Neuronal stem cell (in vitro differentiated cells): Measurements from ENCODE around the gene PTPRD.
A peak's percentile ranks its signal among the peaks of the same experiment; 100 is the strongest.

Experiments used
- DNase-seq: peaks from one replicate; pipeline ENCODE4 v3.0.0-alpha.2; 2013; ENCODE audit warnings: low spot score
- H2AFZ ChIP-seq: one replicate; pipeline ENCODE4 v1.6.1; 2013; ENCODE audit warnings: mild to moderate bottlenecking, low read length, inconsistent platforms
- H2AK5ac ChIP-seq: 2 replicates; pipeline ENCODE4 v1.6.1; 2013; ENCODE audit warnings: low read depth, mild to moderate bottlenecking, inconsistent platforms, low read length, moderate library complexity, mixed read lengths
- H2BK120ac ChIP-seq: 2 replicates; pipeline ENCODE4 v1.6.1; 2013; ENCODE audit warnings: low read depth, mild to moderate bottlenecking, inconsistent platforms, low read length, moderate library complexity, mixed read lengths
- H2BK12ac ChIP-seq: one replicate; pipeline ENCODE4 v1.6.1; 2013; ENCODE audit warnings: low read length, inconsistent platforms
- H2BK15ac ChIP-seq: 2 replicates; pipeline ENCODE4 v1.6.1; 2013; ENCODE audit warnings: mild to moderate bottlenecking, low read length, inconsistent platforms, mixed read lengths
- H2BK5ac ChIP-seq: one replicate; pipeline ENCODE4 v1.6.1; 2013; ENCODE audit warnings: inconsistent platforms, mild to moderate bottlenecking, low read length, moderate library complexity
- H3K14ac ChIP-seq: one replicate; pipeline ENCODE4 v1.6.1; 2013; ENCODE audit warnings: low read length, inconsistent platforms
- H3K18ac ChIP-seq: 2 replicates; pipeline ENCODE4 v1.6.1; 2013; ENCODE audit warnings: low read length, inconsistent platforms
- H3K23ac ChIP-seq: 2 replicates; pipeline ENCODE4 v1.6.1; 2013; ENCODE audit warnings: low read depth, mild to moderate bottlenecking, mixed read lengths, low read length, inconsistent platforms; ENCODE audit not compliant: poor library complexity
- H3K27ac ChIP-seq: replicated peaks from 3 replicates; pipeline ENCODE4 v1.5.1; 2013; ENCODE audit warnings: low read length, inconsistent platforms
- H3K27me3 ChIP-seq, 3 experiments: 2 replicates each; pipeline ENCODE4 v1.6.1; 2013; ENCODE audit warnings: low read length in 3 of 3, mild to moderate bottlenecking in 2 of 3, inconsistent platforms in 1 of 3, low read depth in 1 of 3, mixed read lengths in 1 of 3, moderate library complexity in 1 of 3; ENCODE audit not compliant: control insufficient read depth in 3 of 3, insufficient read depth in 3 of 3
- H3K36me3 ChIP-seq, 2 donors: replicated peaks in 1 of 2; 2 replicates each; pipeline ENCODE4 v1.6.1; 2013; ENCODE audit warnings: low read length in 2 of 2; ENCODE audit not compliant: control insufficient read depth in 2 of 2, insufficient read depth in 2 of 2
- H3K4ac ChIP-seq: 2 replicates; pipeline ENCODE4 v1.6.1; 2013; ENCODE audit warnings: inconsistent platforms, mild to moderate bottlenecking, low read length, moderate library complexity
- H3K4me1 ChIP-seq, 2 donors: 1 replicate in 1 of 2; 2 replicates in 1 of 2; pipeline ENCODE4 v1.6.1; 2013; ENCODE audit warnings: low read length in 2 of 2, low read depth in 1 of 2; ENCODE audit not compliant: control insufficient read depth in 2 of 2, insufficient read depth in 1 of 2
- H3K4me2 ChIP-seq: one replicate; pipeline ENCODE4 v1.6.1; 2013; ENCODE audit warnings: mild to moderate bottlenecking, low read length, inconsistent platforms; ENCODE audit not compliant: insufficient read depth, poor library complexity, severe bottlenecking
- H3K4me3 ChIP-seq, 2 donors: 2 replicates each; pipeline ENCODE4 v1.5.1; 2013; ENCODE audit warnings: low read length in 2 of 2, mild to moderate bottlenecking in 2 of 2, inconsistent platforms in 1 of 2, moderate library complexity in 1 of 2
- H3K79me1 ChIP-seq: one replicate; pipeline ENCODE4 v1.6.1; 2013; ENCODE audit warnings: low read depth, mild to moderate bottlenecking, inconsistent platforms, low read length, moderate library complexity
- H3K9ac ChIP-seq: one replicate; pipeline ENCODE4 v1.6.1; 2013; ENCODE audit warnings: mild to moderate bottlenecking, low read depth, low read length, inconsistent platforms; ENCODE audit not compliant: poor library complexity
- H3K9me3 ChIP-seq, 2 donors: replicated peaks in 1 of 2; 2 replicates each; pipeline versions ENCODE3 to v1.6.1; 2013; ENCODE audit warnings: low read length in 2 of 2, mild to moderate bottlenecking in 2 of 2, inconsistent platforms in 1 of 2, low read depth in 1 of 2, mixed read lengths in 1 of 2, moderate library complexity in 1 of 2; ENCODE audit not compliant: control insufficient read depth in 2 of 2, insufficient read depth in 1 of 2
- H4K8ac ChIP-seq: one replicate; pipeline ENCODE4 v1.6.1; 2013; ENCODE audit warnings: low read depth, mild to moderate bottlenecking, inconsistent platforms, low read length, moderate library complexity
- H4K91ac ChIP-seq: one replicate; pipeline ENCODE4 v1.6.1; 2013; ENCODE audit warnings: low read length, low read depth, mild to moderate bottlenecking, inconsistent platforms; ENCODE audit not compliant: poor library complexity
- WGBS, 2 donors: extraction: QIAGEN DNeasy Blood & Tissue Kit; methylation state at CpG; one replicate each; pipeline ENCODE4 v1.1.7; 2013; ENCODE audit warnings: missing lambda C conversion rate in 2 of 2, mixed read lengths in 1 of 2; ENCODE audit not compliant: insufficient read length in 2 of 2, insufficient replicate concordance in 1 of 2; ENCODE audit errors: extremely low coverage in 2 of 2; 5-methylcytosine and 5-hydroxymethylcytosine counted together

The PTPRD gene

GRCh38 chr9:10000669-10001068 is 612.1 kb downstream of the PTPRD start:
- Histone ChIP-seq H4K91ac (no peak overlapping the region), H3K4me1 (no peaks in the 10 kb centered on the region), H3K79me1 (no peaks in the 10 kb centered on the region), H3K9me3 (no peaks in the 10 kb centered on the region), H3K4ac (no peak overlapping the region), H3K4me2 (no peak overlapping the region), H2BK15ac (no peak overlapping the region), H3K27me3 (no peaks in the 10 kb centered on the region), H3K9ac (no peak overlapping the region), H3K4me3 (no peak overlapping the region), H2BK5ac (no peak overlapping the region), H3K27ac (no peak overlapping the region), H4K8ac (no peak overlapping the region), H3K23ac (no peak overlapping the region), H2BK120ac (no peak overlapping the region), H2BK12ac (no peak overlapping the region), H3K36me3 (no peaks in the 10 kb centered on the region), H2AK5ac (no peak overlapping the region), H3K14ac (no peak overlapping the region), H3K18ac (no peak overlapping the region), H2AFZ (no peak overlapping the region)
- no peak for DNase-seq
- no CpG with 5 or more reads among the region's 9 CpGs for WGBS, 2 donors

GRCh38 chr9:9998491-9999287 is 614.1 kb downstream of the PTPRD start:
- no peak overlapping the region for H4K91ac ChIP-seq
- no peak overlapping the region for H3K27ac ChIP-seq
- no peaks in the 10 kb centered on the region for H3K9me3 ChIP-seq
- H3K4me2 ChIP-seq: no peak overlapping the region
- H3K18ac ChIP-seq: no peak overlapping the region
- H3K4me3 ChIP-seq: no peak overlapping the region
- no peak overlapping the region for H3K9ac ChIP-seq
- H2BK12ac ChIP-seq: no peak overlapping the region
- no peak overlapping the region for H4K8ac ChIP-seq
- H3K4ac ChIP-seq: no peak overlapping the region
- DNase-seq: peak; percentile 9
- peak overlapping the region; percentile 73 for H2AFZ ChIP-seq
- no peaks in the 10 kb centered on the region for H3K27me3 ChIP-seq
- no peak overlapping the region for H2BK5ac ChIP-seq
- no peak overlapping the region for H2BK15ac ChIP-seq
- H2AK5ac ChIP-seq: no peak overlapping the region
- H3K23ac ChIP-seq: no peak overlapping the region
- H3K36me3 ChIP-seq: no peaks in the 10 kb centered on the region
- WGBS, 2 donors: no CpG with 5 or more reads among the region's 8 CpGs
- peaks cover 0 to 1% of the 10 kb centered on the region in 2 donors for H3K4me1 ChIP-seq
- no peaks in the 10 kb centered on the region for H3K79me1 ChIP-seq
- H2BK120ac ChIP-seq: no peak overlapping the region
- no peak overlapping the region for H3K14ac ChIP-seq

GRCh38 chr9:9997585-9997984 is 615.2 kb downstream of the PTPRD start:
- no peak overlapping the region for H2BK5ac ChIP-seq
- no peaks in the 10 kb centered on the region for H3K79me1 ChIP-seq
- no peak overlapping the region for H4K91ac ChIP-seq
- no peak overlapping the region for H3K4me3 ChIP-seq
- no peak overlapping the region for H3K23ac ChIP-seq
- no peak overlapping the region for H3K18ac ChIP-seq
- no peak for DNase-seq
- no peaks in the 10 kb centered on the region for H3K27me3 ChIP-seq
- H3K27ac ChIP-seq: no peak overlapping the region
- H3K4me2 ChIP-seq: no peak overlapping the region
- H2BK12ac ChIP-seq: no peak overlapping the region
- H3K4me1 ChIP-seq: peaks cover 0 to 1% of the 10 kb centered on the region in 2 donors
- no CpG with 5 or more reads among the region's 2 CpGs for WGBS, 2 donors
- no peak overlapping the region for H2BK120ac ChIP-seq
- H3K14ac ChIP-seq: no peak overlapping the region
- no peak overlapping the region for H2AK5ac ChIP-seq
- H2AFZ ChIP-seq: no peak overlapping the region
- no peak overlapping the region for H4K8ac ChIP-seq
- no peaks in the 10 kb centered on the region for H3K9me3 ChIP-seq
- no peak overlapping the region for H2BK15ac ChIP-seq
- H3K36me3 ChIP-seq: no peaks in the 10 kb centered on the region
- no peak overlapping the region for H3K9ac ChIP-seq
- no peak overlapping the region for H3K4ac ChIP-seq

- H3K9ac ChIP-seq: no peak overlapping the region
- H3K4me1 ChIP-seq: peaks cover 0 to 1% of the 10 kb centered on the region in 2 donors
- H3K14ac ChIP-seq: no peak overlapping the region
- no peak overlapping the region for H3K4me2 ChIP-seq
- no peak overlapping the region for H4K8ac ChIP-seq
- H3K36me3 ChIP-seq: no peaks in the 10 kb centered on the region
- no peak overlapping the region for H2AK5ac ChIP-seq
- H3K23ac ChIP-seq: no peak overlapping the region
- H4K91ac ChIP-seq: no peak overlapping the region
- no peak overlapping the region for H2BK120ac ChIP-seq
- no peaks in the 10 kb centered on the region for H3K79me1 ChIP-seq
- H2BK5ac ChIP-seq: no peak overlapping the region
- no peak overlapping the region for H3K4ac ChIP-seq
- H3K4me3 ChIP-seq: no peak overlapping the region
- H3K27ac ChIP-seq: no peak overlapping the region
- no peaks in the 10 kb centered on the region for H3K9me3 ChIP-seq
- no peak overlapping the region for H2BK15ac ChIP-seq
- H2AFZ ChIP-seq: peak overlapping the region; percentile 34
- DNase-seq: no peak
- no peak overlapping the region for H3K18ac ChIP-seq
- no peaks in the 10 kb centered on the region for H3K27me3 ChIP-seq
- H2BK12ac ChIP-seq: no peak overlapping the region
These were observed 616.5 kb downstream of the PTPRD start for GRCh38 chr9:9996259-9996658.
